Activated CD8-positive, alpha-beta memory T cell treated with anti-CD3 and anti-CD28 coated beads, Interleukin-2, amount 50 U/mL, for 1 hour (primary cell): ENCODE measurements around the gene CNPY1.

Experiments
- DNase-seq: peaks from one replicate; pipeline ENCODE4 v3.0.0-alpha.2; 2020; ENCODE audit errors: extremely low read depth

The CNPY1 gene

GRCh38 chr7:155489158-155489840 lies 57.1 kb downstream of the CNPY1 start:
- DNase-seq, result no peak

GRCh38 chr7:155488483-155489127 lies 57.8 kb downstream of the CNPY1 start:
- no peak for DNase-seq

- DNase-seq, result no peak
Observed at GRCh38 chr7:155487509-155488482, 58.6 kb downstream of the CNPY1 start.

GRCh38 chr7:155486783-155487508 lies 59.4 kb downstream of the CNPY1 start:
- DNase-seq, result no peak

- no peak for DNase-seq
Observed at GRCh38 chr7:155484483-155485399, 61.6 kb downstream of the CNPY1 start.

GRCh38 chr7:155483868-155484325 lies 62.5 kb downstream of the CNPY1 start:
- no peak for DNase-seq

GRCh38 chr7:155483245-155483644 lies 63.1 kb downstream of the CNPY1 start:
- DNase-seq, result no peak

GRCh38 chr7:155482511-155483183 lies 63.7 kb downstream of the CNPY1 start:
- DNase-seq, result no peak

GRCh38 chr7:155481764-155482163 lies 64.6 kb downstream of the CNPY1 start:
- DNase-seq, result no peak

GRCh38 chr7:155477476-155477875 lies 68.9 kb downstream of the CNPY1 start:
- no peak for DNase-seq

GRCh38 chr7:155471718-155472117 lies 74.6 kb downstream of the CNPY1 start:
- DNase-seq, result no peak

- no peak for DNase-seq
Observed at GRCh38 chr7:155470686-155471638, 75.4 kb downstream of the CNPY1 start.

- DNase-seq, result no peak
Observed at GRCh38 chr7:155470186-155470487, 76.2 kb downstream of the CNPY1 start.

GRCh38 chr7:155469311-155470185 lies 76.8 kb downstream of the CNPY1 start:
- no peak for DNase-seq

GRCh38 chr7:155468785-155469148 lies 77.6 kb downstream of the CNPY1 start:
- DNase-seq, result no peak

- DNase-seq, result no peak
Observed at GRCh38 chr7:155467846-155468784, 78.2 kb downstream of the CNPY1 start.
